ENCODE measurements around the gene LRCH1. TPM values are rescaled to one million over a fixed set of nuclear protein-coding genes. Genes with fewer than 3 reads are reported as not detected.

The LRCH1 gene
- total RNA-seq, 3 donors from 2014 or later: 17.0 to 40.4 (median 24.6) TPM

DNA sequence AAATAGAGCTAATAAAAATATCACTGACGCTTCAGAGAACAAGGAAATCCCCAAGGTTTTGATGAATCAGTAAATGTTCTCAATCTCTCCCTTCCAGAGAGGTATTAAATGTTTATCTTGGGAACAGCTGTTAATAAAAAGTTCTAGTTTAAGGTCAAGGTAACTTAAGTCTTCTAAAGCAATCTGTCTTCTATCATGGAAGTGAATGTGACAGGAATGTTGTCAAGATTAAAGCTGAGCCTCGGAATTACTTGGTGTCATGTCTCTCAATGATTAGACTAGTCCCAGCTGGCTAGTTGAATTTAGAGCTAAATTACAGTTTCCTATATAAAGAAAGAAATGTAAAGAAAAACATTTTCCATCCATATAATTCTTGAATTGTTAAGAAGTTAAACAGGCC is 220.6 kb downstream of the LRCH1 start:
- no peaks in the 10 kb centered on the region for H3K4me1 ChIP-seq
- H3K4me3 ChIP-seq: no peak overlapping the region
- H3K9me3 ChIP-seq: no peaks in the 10 kb centered on the region
- DNase-seq (ENCODE audit: low spot score in 2 of 2): no peak
- no peaks in the 10 kb centered on the region for H3K27me3 ChIP-seq
- intact Hi-C loops (cut with DNase I; ENCODE audit: low total_unique reads): no loop called here
- no peaks in the 10 kb centered on the region for H3K36me3 ChIP-seq
- TF ChIP-seq POLR2A (IDR thresholded peaks at IDR 0.05): no peak
- TF ChIP-seq, protein P1, sequence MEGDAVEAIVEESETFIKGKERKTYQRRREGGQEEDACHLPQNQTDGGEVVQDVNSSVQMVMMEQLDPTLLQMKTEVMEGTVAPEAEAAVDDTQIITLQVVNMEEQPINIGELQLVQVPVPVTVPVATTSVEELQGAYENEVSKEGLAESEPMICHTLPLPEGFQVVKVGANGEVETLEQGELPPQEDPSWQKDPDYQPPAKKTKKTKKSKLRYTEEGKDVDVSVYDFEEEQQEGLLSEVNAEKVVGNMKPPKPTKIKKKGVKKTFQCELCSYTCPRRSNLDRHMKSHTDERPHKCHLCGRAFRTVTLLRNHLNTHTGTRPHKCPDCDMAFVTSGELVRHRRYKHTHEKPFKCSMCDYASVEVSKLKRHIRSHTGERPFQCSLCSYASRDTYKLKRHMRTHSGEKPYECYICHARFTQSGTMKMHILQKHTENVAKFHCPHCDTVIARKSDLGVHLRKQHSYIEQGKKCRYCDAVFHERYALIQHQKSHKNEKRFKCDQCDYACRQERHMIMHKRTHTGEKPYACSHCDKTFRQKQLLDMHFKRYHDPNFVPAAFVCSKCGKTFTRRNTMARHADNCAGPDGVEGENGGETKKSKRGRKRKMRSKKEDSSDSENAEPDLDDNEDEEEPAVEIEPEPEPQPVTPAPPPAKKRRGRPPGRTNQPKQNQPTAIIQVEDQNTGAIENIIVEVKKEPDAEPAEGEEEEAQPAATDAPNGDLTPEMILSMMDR (IDR thresholded peaks at IDR 0.05): no peak
- no peak for TF ChIP-seq POLR2AphosphoS5 (IDR thresholded peaks at IDR 0.05)
- H3K27ac ChIP-seq: no peak overlapping the region

DNA sequence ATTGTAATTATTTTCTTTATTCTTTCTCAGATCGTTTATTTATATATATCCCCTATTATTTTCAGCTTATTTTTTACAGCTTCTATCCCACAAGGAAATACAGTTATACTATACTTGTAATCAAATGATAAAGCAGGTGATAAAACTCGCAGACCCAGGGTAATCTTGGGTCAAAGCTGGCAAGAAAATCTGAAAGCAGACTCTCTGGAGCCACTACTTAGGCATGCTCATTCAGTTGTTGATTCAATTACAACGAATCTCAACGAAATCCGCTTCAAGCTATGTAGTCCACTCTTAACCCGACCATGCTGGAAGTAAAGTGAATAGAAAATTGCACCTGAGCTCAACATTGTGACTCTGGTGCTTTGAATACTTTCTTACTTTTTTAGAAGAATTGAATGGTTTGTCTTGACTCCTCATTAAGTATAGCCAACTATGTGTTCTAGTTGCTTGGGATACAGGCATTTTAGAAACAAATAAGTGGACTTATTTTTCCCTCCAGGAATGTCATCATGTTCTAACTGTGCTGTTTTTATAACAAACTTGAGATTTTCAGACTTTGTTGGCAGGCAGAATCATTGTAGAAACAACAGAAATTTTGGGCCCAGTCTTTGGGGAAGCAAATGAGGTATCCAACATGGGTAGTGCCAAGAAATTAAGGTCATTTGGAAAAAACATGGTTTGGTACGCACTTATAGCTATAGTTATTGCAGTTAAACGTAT is 222.6 kb downstream of the LRCH1 start:
- no peaks in the 10 kb centered on the region for H3K9me3 ChIP-seq
- no peak for DNase-seq (ENCODE audit: low spot score in 2 of 2)
- H3K27ac ChIP-seq: no peak overlapping the region
- intact Hi-C loops (cut with DNase I; ENCODE audit: low total_unique reads): no loop called here
- TF ChIP-seq, protein P1 (IDR thresholded peaks at IDR 0.05): no peak
- TF ChIP-seq POLR2A (IDR thresholded peaks at IDR 0.05): no peak
- no peak for TF ChIP-seq POLR2AphosphoS5 (IDR thresholded peaks at IDR 0.05)
- H3K4me1 ChIP-seq: no peaks in the 10 kb centered on the region
- no peak overlapping the region for H3K4me3 ChIP-seq
- H3K27me3 ChIP-seq: no peaks in the 10 kb centered on the region
- H3K36me3 ChIP-seq: no peaks in the 10 kb centered on the region

DNA sequence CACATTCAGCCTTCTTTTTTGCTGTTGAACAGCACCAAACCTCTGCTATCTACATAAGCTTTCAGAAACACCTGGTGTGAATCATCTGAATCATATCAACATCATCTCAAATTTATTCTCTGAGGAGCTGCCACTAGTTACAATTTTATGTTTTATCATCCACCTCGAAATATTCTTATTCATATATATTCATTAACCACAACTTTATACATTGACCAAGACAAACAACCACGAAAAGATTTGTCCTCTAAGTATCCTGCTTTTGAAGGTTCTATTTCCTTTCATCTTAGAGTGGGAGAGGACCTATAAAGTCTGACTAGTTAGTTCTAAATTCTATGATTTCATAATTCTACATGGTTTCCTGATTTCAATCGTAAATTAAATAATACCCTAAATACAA is 225.1 kb downstream of the LRCH1 start:
- Histone ChIP-seq H3K27ac (no peak overlapping the region), H3K36me3 (no peaks in the 10 kb centered on the region), H3K4me3 (no peak overlapping the region), H3K27me3 (no peaks in the 10 kb centered on the region), H3K9me3 (no peaks in the 10 kb centered on the region), H3K4me1 (no peaks in the 10 kb centered on the region)
- intact Hi-C loops (cut with DNase I; ENCODE audit: low total_unique reads): no loop called here
- no peak for DNase-seq (ENCODE audit: low spot score in 2 of 2)
- TF ChIP-seq, protein P1 (IDR thresholded peaks at IDR 0.05): no peak
- TF ChIP-seq POLR2A (IDR thresholded peaks at IDR 0.05) (no peak), POLR2AphosphoS5 (IDR thresholded peaks at IDR 0.05) (no peak)

DNA sequence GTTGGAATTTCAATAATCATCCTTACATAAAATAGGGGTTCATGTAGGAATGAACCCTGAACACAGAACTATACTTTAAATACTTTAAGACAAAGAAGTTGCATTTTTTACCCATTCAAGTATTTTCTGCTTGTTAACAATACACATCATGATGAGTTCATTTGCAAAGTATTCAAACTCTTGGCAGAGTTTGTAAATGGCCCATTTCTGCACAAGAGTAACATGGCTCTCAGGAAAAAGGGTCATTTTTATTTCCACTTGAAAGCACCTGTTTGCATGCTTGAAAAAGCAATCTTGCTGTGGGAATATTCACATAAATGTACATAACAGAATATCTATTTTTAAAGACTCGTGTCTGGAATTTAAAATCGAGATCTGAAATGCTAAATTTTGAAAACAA is 225.9 kb downstream of the LRCH1 start:
- no peaks in the 10 kb centered on the region for H3K27me3 ChIP-seq
- no peak for TF ChIP-seq POLR2A (IDR thresholded peaks at IDR 0.05)
- TF ChIP-seq POLR2AphosphoS5 (IDR thresholded peaks at IDR 0.05): no peak
- TF ChIP-seq, protein P1 (IDR thresholded peaks at IDR 0.05): no peak
- H3K9me3 ChIP-seq: no peaks in the 10 kb centered on the region
- no peak overlapping the region for H3K27ac ChIP-seq
- intact Hi-C loops (cut with DNase I; ENCODE audit: low total_unique reads): no loop called here
- H3K4me1 ChIP-seq: no peaks in the 10 kb centered on the region
- H3K4me3 ChIP-seq: no peak overlapping the region
- no peaks in the 10 kb centered on the region for H3K36me3 ChIP-seq
- DNase-seq (ENCODE audit: low spot score in 2 of 2): no peak

DNA sequence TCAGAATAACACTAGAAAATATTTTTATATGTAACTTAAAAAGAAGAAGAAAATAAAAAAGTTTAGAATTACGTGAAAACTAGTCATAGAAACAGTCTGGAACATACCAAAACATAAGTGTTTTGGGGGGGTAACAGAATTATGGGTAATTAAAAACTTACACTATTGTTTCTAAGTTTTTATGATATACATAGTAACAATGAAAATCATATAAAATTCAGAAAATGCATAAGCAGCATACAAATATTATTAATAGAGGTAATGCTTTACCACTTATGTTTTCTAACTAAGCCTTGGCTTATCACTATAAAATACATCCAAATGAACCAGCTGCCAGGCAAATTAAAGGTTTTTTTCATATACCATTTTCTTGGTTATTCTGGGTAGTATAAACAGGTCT is 229.1 kb downstream of the LRCH1 start:
- no peak for DNase-seq (ENCODE audit: low spot score in 2 of 2)
- H3K27ac ChIP-seq: no peak overlapping the region
- intact Hi-C loops (cut with DNase I; ENCODE audit: low total_unique reads): no loop called here
- TF ChIP-seq POLR2A (IDR thresholded peaks at IDR 0.05): no peak
- TF ChIP-seq, protein P1 (IDR thresholded peaks at IDR 0.05): no peak
- TF ChIP-seq POLR2AphosphoS5 (IDR thresholded peaks at IDR 0.05): no peak
- H3K9me3 ChIP-seq: no peaks in the 10 kb centered on the region
- H3K4me3 ChIP-seq: no peak overlapping the region
- no peaks in the 10 kb centered on the region for H3K36me3 ChIP-seq
- H3K4me1 ChIP-seq: no peaks in the 10 kb centered on the region
- no peaks in the 10 kb centered on the region for H3K27me3 ChIP-seq
